Psoas muscle (tissue), 8 donors: Measurements from ENCODE around the gene KIAA0753. TPM values are rescaled to one million over a fixed set of nuclear protein-coding genes. Genes with fewer than 3 reads are reported as not detected.

Experiments
- ATAC-seq, 4 donors: fragments of 200-7000 bp; cut with Tn5 transposase; one replicate each; pipeline ENCODE4 v1.9.1; 2020; ENCODE audit warnings: moderate library complexity in 3 of 4, mild to moderate bottlenecking in 2 of 4
- DNase-seq, 2 donors: peaks; one replicate each; pipeline ENCODE4 v3.0.0-alpha.2; 2020
- H3K27ac ChIP-seq: fragments of 200-600 bp; one replicate; pipeline ENCODE4 v1.8.0; 2022
- H3K27me3 ChIP-seq, 3 donors: fragments of 200-600 bp in 1 of 3; one replicate each; pipeline versions ENCODE4 v1.6.1 to v1.8.0; 2013 to 2022; ENCODE audit warnings: low read length in 2 of 3, mild to moderate bottlenecking in 2 of 3, moderate library complexity in 1 of 3; ENCODE audit not compliant: insufficient read depth in 3 of 3
- H3K36me3 ChIP-seq, 2 donors: fragments of 200-600 bp in 1 of 2; one replicate each; pipeline versions ENCODE4 v1.6.1 to v1.8.0; 2013 to 2022; ENCODE audit warnings: low read depth in 1 of 2, mild to moderate bottlenecking in 1 of 2, moderate library complexity in 1 of 2; ENCODE audit not compliant: insufficient read depth in 1 of 2
- H3K4me1 ChIP-seq: fragments of 200-600 bp; one replicate; pipeline ENCODE4 v1.8.0; 2022
- H3K4me3 ChIP-seq: fragments of 200-600 bp; one replicate; pipeline ENCODE4 v1.8.0; 2022; ENCODE audit warnings: mild to moderate bottlenecking
- H3K9me3 ChIP-seq: fragments of 200-600 bp; one replicate; pipeline ENCODE4 v1.8.0; 2022
- CTCF ChIP-seq: fragments of 200-600 bp; IDR thresholded peaks from one replicate; pipeline ENCODE4 v1.8.0; 2022; ENCODE audit warnings: antibody characterized with exemption
- WGBS, 3 donors: extraction: QIAGEN DNeasy Blood & Tissue Kit; methylation state at CpG; one replicate each; pipeline versions ENCODE4 v1.1.6 to v1.1.7; 2013; 5-methylcytosine and 5-hydroxymethylcytosine counted together
- intact Hi-C, 2 donors: fragments of 100-400 bp; cut with DNase I; formaldehyde crosslinking; loops; one replicate each; pipeline versions ENCODE4 v1.11.0 to v1.14.2; 2022
- polyA plus RNA-seq, 3 donors: library from polyadenylated mRNA; stranded (reverse); fragments of 200-250 nt; gene quantifications; one replicate each; pipeline ENCODE4 v1.2.3, GENCODE V29; 2013
- total RNA-seq, 4 donors: library from RNA; stranded (reverse); fragmentation: NEBNext Ultra II Directional in 2 of 4; extraction: Animal tissue kit (Norgen Biotek cat#: 25700) in 2 of 4; gene quantifications; one replicate each; pipeline versions ENCODE4 v1.2.1 to v1.2.4, GENCODE V29; 2021 to 2023
- donor health status: healthy with polysubstance abuse.
- donor health status: DM: no; HTN: no; CAD: no; lungs with moderate emphysema.
- donor health status: Bipolar disorder and iron deficiency.
- donor health status: healthy.
- donor health status: DM: yes; HTN: yes; CAD: no.
- donor health status: DM: no; HTN: no; CAD: no.
- donor health status: DM: no; HTN: no; CAD: no.
- donor health status: DM: yes; HTN: yes; CAD: no.

Gene KIAA0753
- total and polyA plus RNA-seq, 7 donors: 2.4 to 4.7 (median 3.0) TPM

- intact Hi-C loops: no loop called here
- DNase-seq (no peak), ATAC-seq (no peak)
- Histone ChIP-seq H3K9me3 (no peaks in the 10 kb centered on the region), H3K27ac (no peak overlapping the region), H3K27me3 (peaks cover 0 to 50% (median 11%) of the 10 kb centered on the region in 3 donors), H3K36me3 (no peaks in the 10 kb centered on the region), H3K4me1 (no peaks in the 10 kb centered on the region), H3K4me3 (no peak overlapping the region)
- TF ChIP-seq CTCF: no peak
- WGBS, 3 donors: 36 to 65% (median 45%) methylated on average over 5 of the region's 5 CpGs
Observed at GRCh38 chr17:6559753-6560215, 80.7 kb downstream of the KIAA0753 start.

GRCh38 chr17:6558932-6559752 is 81.4 kb downstream of the KIAA0753 start:
- ATAC-seq (no peak), DNase-seq (no peak)
- no peaks in the 10 kb centered on the region for H3K4me1 ChIP-seq
- no peak overlapping the region for H3K4me3 ChIP-seq
- no peaks in the 10 kb centered on the region for H3K36me3 ChIP-seq
- WGBS, 3 donors: 42 to 58% (median 43%) methylated on average over 11 of the region's 11 CpGs
- intact Hi-C loops: no loop called here
- H3K27me3 ChIP-seq: peaks cover 0 to 57% (median 11%) of the 10 kb centered on the region in 3 donors
- H3K9me3 ChIP-seq: no peaks in the 10 kb centered on the region
- TF ChIP-seq CTCF: no peak
- H3K27ac ChIP-seq: no peak overlapping the region

GRCh38 chr17:6558276-6558675 is 82.2 kb downstream of the KIAA0753 start:
- DNase-seq: no peak
- Histone ChIP-seq H3K27ac (no peak overlapping the region), H3K36me3 (no peaks in the 10 kb centered on the region), H3K4me3 (no peak overlapping the region), H3K9me3 (no peaks in the 10 kb centered on the region), H3K4me1 (no peaks in the 10 kb centered on the region), H3K27me3 (peaks cover 0 to 62% (median 12%) of the 10 kb centered on the region in 3 donors)
- TF ChIP-seq CTCF: no peak
- ATAC-seq: no peak
- intact Hi-C loops: no loop called here
- 80 to 90% (median 81%) methylated on average over 6 of the region's 6 CpGs for WGBS, 3 donors

GRCh38 chr17:6557040-6557438 is 83.5 kb downstream of the KIAA0753 start:
- no peak for DNase-seq
- H3K4me1 ChIP-seq: no peaks in the 10 kb centered on the region
- no peaks in the 10 kb centered on the region for H3K9me3 ChIP-seq
- H3K4me3 ChIP-seq: no peak overlapping the region
- intact Hi-C loops: no loop called here
- H3K27me3 ChIP-seq: peaks cover 0 to 63% (median 12%) of the 10 kb centered on the region in 3 donors
- H3K27ac ChIP-seq: no peak overlapping the region
- H3K36me3 ChIP-seq: no peaks in the 10 kb centered on the region
- TF ChIP-seq CTCF: no peak
- ATAC-seq: no peak
- WGBS, 3 donors: 73 to 85% (median 78%) methylated on average over 9 of the region's 9 CpGs
